Nephron progenitor cell (in vitro differentiated cells): Measurements from ENCODE around the gene VPS39.

Experiments used
- DNase-seq: peaks from one replicate; pipeline ENCODE4 v3.0.0; 2021
- H3K27ac Mint-ChIP-seq: 2 replicates; pipeline ENCODE4 v1.8.0; 2021; ENCODE audit warnings: mild to moderate bottlenecking, moderate library complexity, mixed read lengths
- H3K27me3 Mint-ChIP-seq: 2 replicates; pipeline ENCODE4 v1.8.0; 2021; ENCODE audit warnings: mild to moderate bottlenecking, low read depth, mixed read lengths; ENCODE audit not compliant: poor library complexity
- H3K36me3 Mint-ChIP-seq: 2 replicates; pipeline ENCODE4 v1.8.0; 2021; ENCODE audit warnings: low read depth, mixed read lengths
- H3K4me1 Mint-ChIP-seq: 2 replicates; pipeline ENCODE4 v1.8.0; 2021; ENCODE audit warnings: mixed read lengths
- H3K4me3 Mint-ChIP-seq: 2 replicates; pipeline ENCODE4 v1.8.0; 2021; ENCODE audit warnings: mild to moderate bottlenecking, moderate library complexity, mixed read lengths
- H3K9me3 Mint-ChIP-seq: 2 replicates; pipeline ENCODE4 v1.8.0; 2021; ENCODE audit warnings: mild to moderate bottlenecking, moderate library complexity, mixed read lengths
- TF ChIP-seq, protein P1 (sequence below): fragments of 200-600 bp; sonication (generic); IDR thresholded peaks from 2 replicates; pipeline ENCODE4 v1.5.0; 2021; ENCODE audit warnings: antibody characterized with exemption

Gene VPS39

DNA sequence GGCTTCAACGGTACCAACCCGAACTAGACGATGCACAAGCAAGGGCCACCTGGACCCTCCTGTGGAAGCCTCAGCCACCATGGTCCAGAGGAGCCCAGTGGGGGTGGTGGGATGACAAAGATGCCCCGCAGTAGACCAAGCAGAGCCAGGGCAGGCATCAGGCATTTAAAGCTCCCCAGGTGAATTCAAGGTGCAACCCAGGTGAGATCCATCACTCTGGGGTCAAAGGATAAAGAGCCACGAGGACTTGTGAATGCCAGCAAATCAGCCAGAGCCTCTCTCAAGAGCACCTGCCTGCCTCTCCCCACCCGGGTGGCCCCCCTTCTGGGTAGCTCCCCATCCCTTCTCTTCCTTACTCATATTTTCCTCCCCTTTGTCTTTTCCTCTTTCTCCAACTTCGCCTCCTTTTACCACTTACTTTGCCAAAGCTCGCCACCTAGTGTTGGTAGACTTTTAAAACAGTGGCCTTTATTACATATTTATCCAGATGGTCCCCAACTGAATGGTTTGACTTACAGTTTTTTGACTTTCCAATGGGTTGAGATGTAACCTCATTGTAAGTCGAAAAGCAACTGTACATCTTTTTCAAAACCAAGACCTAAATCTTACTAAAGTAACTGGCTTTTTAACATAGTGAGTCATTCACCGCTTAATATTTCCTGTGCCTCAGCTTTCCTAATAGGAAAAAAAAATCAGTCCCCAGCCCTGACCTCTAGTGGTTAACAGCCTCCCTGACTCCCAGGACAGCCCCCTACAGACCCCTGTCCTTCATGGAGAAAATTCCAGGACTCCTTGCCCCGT lies 70.4 kb downstream of the VPS39 start:
- H3K36me3 Mint-ChIP-seq: no peaks in the 10 kb centered on the region
- H3K27me3 Mint-ChIP-seq: peaks cover 20% of the 10 kb centered on the region
- no peak for DNase-seq
- H3K4me3 Mint-ChIP-seq: no peak overlapping the region
- TF ChIP-seq, protein P1, sequence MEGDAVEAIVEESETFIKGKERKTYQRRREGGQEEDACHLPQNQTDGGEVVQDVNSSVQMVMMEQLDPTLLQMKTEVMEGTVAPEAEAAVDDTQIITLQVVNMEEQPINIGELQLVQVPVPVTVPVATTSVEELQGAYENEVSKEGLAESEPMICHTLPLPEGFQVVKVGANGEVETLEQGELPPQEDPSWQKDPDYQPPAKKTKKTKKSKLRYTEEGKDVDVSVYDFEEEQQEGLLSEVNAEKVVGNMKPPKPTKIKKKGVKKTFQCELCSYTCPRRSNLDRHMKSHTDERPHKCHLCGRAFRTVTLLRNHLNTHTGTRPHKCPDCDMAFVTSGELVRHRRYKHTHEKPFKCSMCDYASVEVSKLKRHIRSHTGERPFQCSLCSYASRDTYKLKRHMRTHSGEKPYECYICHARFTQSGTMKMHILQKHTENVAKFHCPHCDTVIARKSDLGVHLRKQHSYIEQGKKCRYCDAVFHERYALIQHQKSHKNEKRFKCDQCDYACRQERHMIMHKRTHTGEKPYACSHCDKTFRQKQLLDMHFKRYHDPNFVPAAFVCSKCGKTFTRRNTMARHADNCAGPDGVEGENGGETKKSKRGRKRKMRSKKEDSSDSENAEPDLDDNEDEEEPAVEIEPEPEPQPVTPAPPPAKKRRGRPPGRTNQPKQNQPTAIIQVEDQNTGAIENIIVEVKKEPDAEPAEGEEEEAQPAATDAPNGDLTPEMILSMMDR: peak; percentile 62
- H3K4me1 Mint-ChIP-seq: peaks cover 6% of the 10 kb centered on the region
- peaks cover 14% of the 10 kb centered on the region for H3K9me3 Mint-ChIP-seq
- H3K27ac Mint-ChIP-seq: no peak overlapping the region

GRCh38 chr15:42136513-42136912 lies 71.6 kb downstream of the VPS39 start:
- peaks cover 16% of the 10 kb centered on the region for H3K4me1 Mint-ChIP-seq
- TF ChIP-seq, protein P1: no peak
- H3K27me3 Mint-ChIP-seq: peaks cover 20% of the 10 kb centered on the region
- peak overlapping the region; percentile 36 for H3K27ac Mint-ChIP-seq
- no peak for DNase-seq
- no peak overlapping the region for H3K4me3 Mint-ChIP-seq
- H3K36me3 Mint-ChIP-seq: no peaks in the 10 kb centered on the region
- peaks cover 14% of the 10 kb centered on the region for H3K9me3 Mint-ChIP-seq

GRCh38 chr15:42135351-42135750 lies 72.8 kb downstream of the VPS39 start:
- H3K36me3 Mint-ChIP-seq: no peaks in the 10 kb centered on the region
- peaks cover 22% of the 10 kb centered on the region for H3K27me3 Mint-ChIP-seq
- DNase-seq: no peak
- H3K27ac Mint-ChIP-seq: no peak overlapping the region
- H3K4me1 Mint-ChIP-seq: peaks cover 27% of the 10 kb centered on the region
- no peak overlapping the region for H3K4me3 Mint-ChIP-seq
- TF ChIP-seq, protein P1: no peak
- peaks cover 14% of the 10 kb centered on the region for H3K9me3 Mint-ChIP-seq

- DNase-seq: no peak
- H3K27ac Mint-ChIP-seq: no peak overlapping the region
- peaks cover 22% of the 10 kb centered on the region for H3K27me3 Mint-ChIP-seq
- TF ChIP-seq, protein P1: no peak
- H3K4me3 Mint-ChIP-seq: no peak overlapping the region
- peaks cover 11% of the 10 kb centered on the region for H3K9me3 Mint-ChIP-seq
- H3K4me1 Mint-ChIP-seq: peaks cover 33% of the 10 kb centered on the region
- no peaks in the 10 kb centered on the region for H3K36me3 Mint-ChIP-seq
Measured at GRCh38 chr15:42134617-42135245, 73.4 kb downstream of the VPS39 start.

- Mint-ChIP-seq H3K36me3 (no peaks in the 10 kb centered on the region), H3K27ac (no peak overlapping the region), H3K4me3 (no peak overlapping the region), H3K4me1 (peaks cover 37% of the 10 kb centered on the region), H3K27me3 (peaks cover 22% of the 10 kb centered on the region), H3K9me3 (peaks cover 3% of the 10 kb centered on the region)
- peak; percentile 53 for DNase-seq
- TF ChIP-seq, protein P1: peak; percentile 41
Measured at GRCh38 chr15:42133886-42134502, 74.1 kb downstream of the VPS39 start.
